Measurements from ENCODE around the gene RYR3. TPM values are rescaled to one million over a fixed set of nuclear protein-coding genes. Genes with fewer than 3 reads are reported as not detected.

RYR3 gene
- total RNA-seq, 4 donors from 2014 or later = 1.5 to 7.3 (median 1.9) TPM

GRCh38 chr15:33378866-33379480 lies 68.2 kb downstream of the RYR3 start:
- TF ChIP-seq, protein P1, sequence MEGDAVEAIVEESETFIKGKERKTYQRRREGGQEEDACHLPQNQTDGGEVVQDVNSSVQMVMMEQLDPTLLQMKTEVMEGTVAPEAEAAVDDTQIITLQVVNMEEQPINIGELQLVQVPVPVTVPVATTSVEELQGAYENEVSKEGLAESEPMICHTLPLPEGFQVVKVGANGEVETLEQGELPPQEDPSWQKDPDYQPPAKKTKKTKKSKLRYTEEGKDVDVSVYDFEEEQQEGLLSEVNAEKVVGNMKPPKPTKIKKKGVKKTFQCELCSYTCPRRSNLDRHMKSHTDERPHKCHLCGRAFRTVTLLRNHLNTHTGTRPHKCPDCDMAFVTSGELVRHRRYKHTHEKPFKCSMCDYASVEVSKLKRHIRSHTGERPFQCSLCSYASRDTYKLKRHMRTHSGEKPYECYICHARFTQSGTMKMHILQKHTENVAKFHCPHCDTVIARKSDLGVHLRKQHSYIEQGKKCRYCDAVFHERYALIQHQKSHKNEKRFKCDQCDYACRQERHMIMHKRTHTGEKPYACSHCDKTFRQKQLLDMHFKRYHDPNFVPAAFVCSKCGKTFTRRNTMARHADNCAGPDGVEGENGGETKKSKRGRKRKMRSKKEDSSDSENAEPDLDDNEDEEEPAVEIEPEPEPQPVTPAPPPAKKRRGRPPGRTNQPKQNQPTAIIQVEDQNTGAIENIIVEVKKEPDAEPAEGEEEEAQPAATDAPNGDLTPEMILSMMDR (IDR thresholded peaks at IDR 0.05; ENCODE audit: low read depth) = no peak

- TF ChIP-seq, protein P1 (IDR thresholded peaks at IDR 0.05; ENCODE audit: low read depth) = no peak
Measured at GRCh38 chr15:33380406-33380805, 69.6 kb downstream of the RYR3 start.

DNA sequence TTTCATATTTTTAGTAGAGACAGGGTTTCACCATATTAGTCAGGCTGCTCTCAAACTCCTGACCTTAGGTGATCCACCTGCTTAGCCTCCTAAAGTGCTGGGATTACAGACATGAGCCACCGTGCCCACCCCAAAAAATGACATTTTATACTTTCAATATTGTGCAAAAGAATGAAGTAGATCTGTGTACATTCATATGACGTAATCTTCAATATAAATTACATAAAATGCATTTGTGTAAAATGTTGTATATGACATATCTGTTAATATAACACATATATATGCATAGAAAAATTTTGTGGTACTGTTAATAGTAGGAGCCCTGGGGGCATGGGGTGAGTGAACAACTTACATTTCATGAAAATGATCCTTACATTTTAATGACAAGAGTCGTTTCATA lies 71.7 kb downstream of the RYR3 start:
- TF ChIP-seq, protein P1 (IDR thresholded peaks at IDR 0.05; ENCODE audit: low read depth) = no peak

- TF ChIP-seq, protein P1 (IDR thresholded peaks at IDR 0.05; ENCODE audit: low read depth) = no peak
Measured at GRCh38 chr15:33384307-33384706, 73.5 kb downstream of the RYR3 start.

- TF ChIP-seq, protein P1 (IDR thresholded peaks at IDR 0.05; ENCODE audit: low read depth) = no peak
Measured at GRCh38 chr15:33392453-33392852, 81.7 kb downstream of the RYR3 start.

DNA sequence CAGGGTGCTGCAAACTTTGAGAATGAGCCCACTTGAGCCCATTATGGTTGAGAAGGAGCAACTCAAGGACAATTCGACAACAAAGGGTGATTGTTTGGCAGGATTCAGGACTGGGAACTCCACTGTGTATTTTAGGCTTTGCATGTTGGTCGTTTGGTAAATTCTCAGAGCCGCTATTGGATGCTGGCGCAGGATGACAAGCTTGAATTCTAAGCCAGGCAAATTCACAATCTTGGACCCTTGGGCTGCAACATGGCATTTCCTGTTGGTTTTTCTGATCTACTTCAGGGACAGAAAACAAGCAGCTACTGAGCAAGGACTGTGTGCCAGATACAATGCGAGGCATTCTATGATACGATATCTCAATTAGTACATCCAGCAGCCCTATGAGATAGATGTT lies 82.8 kb downstream of the RYR3 start:
- TF ChIP-seq, protein P1 (IDR thresholded peaks at IDR 0.05; ENCODE audit: low read depth) = no peak

DNA sequence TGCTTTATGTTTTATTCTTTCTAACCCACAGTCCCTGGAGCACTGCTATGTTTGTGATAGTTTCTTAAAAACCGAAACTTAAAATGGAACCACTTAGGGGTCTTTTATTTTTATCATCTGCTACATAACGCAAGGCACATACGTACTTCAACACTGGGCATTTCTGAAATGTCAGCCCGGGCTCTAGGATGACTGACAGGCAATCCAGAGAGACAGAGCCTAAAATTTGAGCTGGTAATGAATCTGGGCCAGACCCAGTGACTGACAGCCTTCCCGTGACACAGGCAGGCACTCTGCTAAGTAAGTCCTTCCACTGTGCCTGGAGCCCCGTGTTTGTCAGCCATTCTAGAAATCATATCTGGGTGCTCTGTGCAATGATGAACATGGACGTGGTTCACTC lies 84.6 kb downstream of the RYR3 start:
- TF ChIP-seq, protein P1 (IDR thresholded peaks at IDR 0.05; ENCODE audit: low read depth) = no peak
